Stimulated activated CD8-positive, alpha-beta memory T cell treated with anti-CD3 and anti-CD28 coated beads, Interleukin-15, amount 100 ng/mL, for 4 hours (primary cell): ENCODE results near the gene GALNT2.

Experiments used
- DNase-seq, 2 donors: peaks; one replicate each; pipeline ENCODE4 v3.0.0-alpha.2; 2020; ENCODE audit warnings: low read depth in 2 of 2

Gene GALNT2

DNA sequence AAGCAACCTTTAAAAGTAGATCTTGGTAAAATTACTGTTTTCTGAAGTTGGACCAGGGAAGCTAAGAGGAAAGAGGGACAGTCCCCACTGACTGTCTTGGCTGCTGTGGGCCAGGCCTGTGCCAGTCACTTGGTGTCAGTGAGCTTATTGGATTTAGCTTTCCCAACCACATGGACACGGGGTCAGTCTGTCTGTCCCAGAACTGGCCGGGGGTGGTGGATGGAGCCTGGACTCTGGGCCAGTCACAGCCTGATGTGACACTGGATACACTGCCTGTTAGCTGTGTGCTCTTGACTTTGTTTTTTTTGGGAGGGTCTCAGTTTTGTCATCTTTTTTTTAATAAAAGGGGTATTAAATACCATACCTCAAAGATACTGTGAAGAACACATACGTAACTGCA lies 96.7 kb downstream of the GALNT2 start:
- DNase-seq = no peak

DNA sequence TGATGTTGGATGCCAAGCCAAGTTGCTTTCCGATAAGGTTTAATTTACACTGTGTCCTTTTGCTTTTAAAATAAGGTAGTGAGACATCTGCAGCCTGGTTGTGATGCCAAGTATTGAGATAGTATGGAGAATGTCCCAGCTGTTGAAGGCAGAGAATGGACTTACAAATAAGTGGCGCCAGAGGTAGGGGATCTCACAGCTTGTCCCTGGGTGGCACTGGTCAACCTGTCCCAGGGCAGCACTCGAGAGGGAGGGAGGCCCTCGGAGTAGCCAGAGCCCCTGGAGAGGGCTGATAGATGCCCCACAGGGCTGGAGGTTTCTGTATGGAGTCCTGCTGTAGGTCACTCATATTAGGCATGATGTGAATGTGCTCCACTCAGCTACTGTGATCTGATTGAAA lies 98.5 kb downstream of the GALNT2 start:
- no peak for DNase-seq

- DNase-seq = no peak
Measured at GRCh38 chr1:230166366-230167132, 99.5 kb downstream of the GALNT2 start.

DNA sequence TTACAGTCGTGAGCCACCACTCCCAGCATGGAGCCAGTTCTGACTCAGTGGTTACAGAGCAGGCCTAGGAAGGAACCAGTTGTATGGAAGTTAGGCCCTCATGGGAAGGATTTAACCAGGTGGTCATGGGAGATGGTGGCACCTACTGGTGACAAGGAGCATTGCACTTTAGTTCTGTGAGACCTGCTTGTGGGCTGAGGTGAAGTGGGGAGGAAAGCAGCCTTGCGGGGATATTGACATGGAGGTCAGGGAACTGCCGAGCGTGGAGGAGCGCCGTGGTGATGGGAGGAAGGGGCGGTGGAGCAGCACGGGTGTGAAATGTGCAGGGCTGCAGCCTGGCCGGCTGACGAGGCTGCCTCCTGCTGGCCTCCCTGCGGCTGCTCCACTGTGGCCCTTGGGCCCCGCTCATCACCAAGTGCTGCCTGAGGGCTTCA lies 100.4 kb downstream of the GALNT2 start:
- DNase-seq = no peak

DNA sequence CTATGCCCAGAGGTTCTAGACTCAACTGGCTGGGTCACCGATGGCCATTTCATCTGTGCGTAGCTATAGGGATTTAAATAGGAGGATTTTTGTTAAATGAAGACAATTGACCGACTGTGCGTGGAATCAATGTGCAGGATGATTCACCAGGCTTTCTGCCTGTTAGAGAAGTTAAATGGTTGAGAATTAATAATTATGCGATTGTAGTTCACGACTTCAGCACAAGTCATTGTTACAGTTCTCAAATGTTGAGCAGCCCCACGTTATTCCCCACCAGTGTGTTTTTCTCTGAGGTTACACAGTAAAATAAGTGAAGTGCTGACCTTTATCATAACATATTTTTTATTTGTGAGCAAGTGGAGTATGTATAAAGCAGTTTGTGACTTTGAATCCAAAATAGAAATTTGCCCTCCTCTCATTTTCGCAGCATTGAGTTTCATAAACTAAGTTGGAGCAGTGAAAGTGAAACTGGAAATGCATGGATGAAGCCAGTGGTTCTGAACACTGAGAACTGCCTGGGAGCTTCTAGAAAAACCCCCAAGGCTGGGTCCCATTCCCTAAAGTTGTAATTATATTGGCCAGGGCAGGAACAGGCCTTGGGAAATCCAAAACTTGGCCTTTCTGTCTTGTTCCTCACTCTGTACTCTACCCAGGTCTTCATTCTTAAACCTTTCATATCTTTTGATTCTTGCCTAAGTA lies 102.6 kb downstream of the GALNT2 start:
- DNase-seq = no peak

DNA sequence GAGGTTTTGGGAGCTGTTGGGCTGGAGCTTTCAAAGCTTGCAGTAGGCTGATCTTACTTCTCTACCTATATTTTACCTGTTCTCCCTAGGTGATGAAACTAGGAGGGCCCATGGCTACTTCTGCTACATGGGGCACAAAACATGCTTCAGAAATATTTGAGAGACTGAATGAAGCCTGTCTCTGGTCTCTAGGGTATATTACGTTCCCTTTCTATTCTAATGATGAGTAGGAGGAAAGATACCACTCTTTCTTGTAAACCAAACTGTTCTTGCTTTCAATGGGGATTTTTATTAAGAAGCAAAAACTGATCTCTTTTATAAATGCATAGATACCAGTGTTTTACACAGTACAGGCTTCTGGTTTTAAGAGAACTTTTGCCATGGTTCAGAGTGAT lies 103.1 kb downstream of the GALNT2 start:
- no peak for DNase-seq

DNA sequence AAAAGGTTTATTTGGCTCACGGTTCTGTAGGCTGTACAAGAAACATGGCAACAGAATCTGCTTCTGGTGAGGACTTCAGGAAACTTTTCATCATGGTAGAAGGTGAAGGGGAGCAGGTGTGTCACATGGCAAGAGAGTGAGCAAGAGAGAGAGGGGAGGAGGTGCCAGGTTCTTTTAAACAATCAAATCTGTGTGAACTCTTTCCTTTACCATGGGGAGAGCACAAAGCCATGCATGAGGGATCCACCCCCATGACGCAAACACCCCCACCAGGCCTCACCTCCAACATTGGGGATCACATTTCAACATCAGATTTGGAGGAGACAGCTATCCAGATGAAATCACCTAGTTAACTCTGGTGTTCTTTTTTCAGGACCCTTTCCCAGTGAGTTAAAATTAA lies 103.6 kb downstream of the GALNT2 start:
- DNase-seq = no peak

- DNase-seq = no peak
Measured at GRCh38 chr1:230171356-230172015, 104.4 kb downstream of the GALNT2 start.

- no peak for DNase-seq
Measured at GRCh38 chr1:230172016-230172537, 105.0 kb downstream of the GALNT2 start.

GRCh38 chr1:230173187-230173975 lies 106.3 kb downstream of the GALNT2 start:
- no peak for DNase-seq

GRCh38 chr1:230174041-230174440 lies 107.0 kb downstream of the GALNT2 start:
- no peak for DNase-seq

- no peak for DNase-seq
Measured at GRCh38 chr1:230174471-230175162, 107.6 kb downstream of the GALNT2 start.

GRCh38 chr1:230175163-230175747 lies 108.2 kb downstream of the GALNT2 start:
- DNase-seq = no peak

DNA sequence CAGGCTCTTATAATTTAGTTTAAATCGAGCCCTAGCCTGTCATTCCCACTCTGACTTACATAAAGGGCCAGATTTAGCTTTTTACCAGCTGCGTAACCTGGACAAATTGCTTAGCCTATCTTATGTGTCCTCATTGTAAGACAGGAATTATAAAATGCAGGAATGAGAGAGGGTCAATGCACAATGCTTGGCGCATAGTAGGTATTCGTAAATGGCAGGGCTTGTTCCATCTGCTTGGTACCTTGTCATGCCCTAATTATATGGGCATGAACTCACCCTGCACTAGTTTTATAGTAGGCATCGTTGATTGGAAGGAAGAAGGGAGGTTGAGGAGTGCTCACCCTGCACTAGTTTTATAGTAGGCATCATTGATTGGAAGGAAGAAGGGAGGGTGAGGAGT lies 108.8 kb downstream of the GALNT2 start:
- no peak for DNase-seq

GRCh38 chr1:230176326-230176725 lies 109.3 kb downstream of the GALNT2 start:
- DNase-seq = no peak

- no peak for DNase-seq
Measured at GRCh38 chr1:230176871-230177411, 109.9 kb downstream of the GALNT2 start.

GRCh38 chr1:230179249-230179648 lies 112.2 kb downstream of the GALNT2 start:
- no peak for DNase-seq

- DNase-seq = no peak
Measured at GRCh38 chr1:230185076-230186001, 118.3 kb downstream of the GALNT2 start.
